GM15510 (cell line): ENCODE results near the gene LRRC8D.

ENCODE experiments used
- POLR2A ChIP-seq: IDR thresholded peaks from 3 replicates; pipeline ENCODE4 v1.6.1; 2011; ENCODE audit warnings: borderline replicate concordance; ENCODE audit not compliant: insufficient read length; ENCODE audit errors: extremely low read depth

The LRRC8D gene

DNA sequence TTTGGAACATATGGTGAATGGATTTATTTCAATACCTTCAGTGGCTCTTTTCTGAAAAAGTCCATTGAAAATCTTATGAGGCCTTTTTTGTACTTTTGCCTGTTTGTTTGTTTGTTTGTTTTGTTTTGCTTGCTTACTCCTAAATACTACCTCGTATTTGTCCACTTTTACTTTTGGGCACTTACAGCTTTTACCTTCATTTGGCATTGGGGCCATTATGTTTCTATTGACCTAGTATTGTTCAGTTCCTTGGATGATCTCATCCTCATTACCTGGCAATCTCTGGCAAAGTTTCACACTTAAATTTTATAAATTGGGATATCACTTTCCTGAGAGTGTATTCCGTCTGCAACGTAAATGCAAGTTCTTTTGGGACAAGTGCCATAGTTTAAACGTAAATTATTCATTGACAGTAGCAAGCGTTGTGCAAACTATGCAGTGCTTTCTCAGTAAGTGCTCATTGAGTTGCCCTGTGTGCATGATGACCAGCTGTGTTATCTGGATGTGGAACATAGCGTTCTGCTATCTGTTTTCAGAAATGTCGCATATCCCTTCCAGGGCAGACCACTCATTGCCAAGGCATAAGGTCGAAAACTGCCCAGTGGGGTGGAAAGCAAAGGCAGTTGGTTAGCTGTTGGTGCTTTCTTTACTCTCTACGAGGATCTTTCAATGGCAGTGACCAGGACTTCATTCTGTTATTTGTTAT is 51.1 kb downstream of the LRRC8D start:
- TF ChIP-seq POLR2A = no peak

DNA sequence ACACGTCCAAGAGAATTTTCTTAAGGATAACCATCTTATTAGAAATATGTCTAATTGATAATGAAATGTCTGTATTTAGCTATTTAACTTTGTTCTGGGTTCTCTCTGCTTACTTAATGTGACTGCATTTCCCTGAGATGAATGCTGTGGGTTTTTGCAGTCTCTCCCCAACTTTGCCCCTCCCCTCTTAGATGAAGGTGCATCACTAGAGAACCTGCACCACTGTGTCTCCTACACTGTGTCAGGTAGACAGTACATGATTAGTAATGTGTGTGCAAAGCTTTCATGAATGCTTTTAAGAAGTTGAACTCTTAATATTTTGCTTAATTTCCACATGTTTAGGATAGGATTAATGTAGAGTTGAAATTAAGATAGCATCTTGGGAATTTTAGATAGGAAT is 51.7 kb downstream of the LRRC8D start:
- TF ChIP-seq POLR2A = no peak

DNA sequence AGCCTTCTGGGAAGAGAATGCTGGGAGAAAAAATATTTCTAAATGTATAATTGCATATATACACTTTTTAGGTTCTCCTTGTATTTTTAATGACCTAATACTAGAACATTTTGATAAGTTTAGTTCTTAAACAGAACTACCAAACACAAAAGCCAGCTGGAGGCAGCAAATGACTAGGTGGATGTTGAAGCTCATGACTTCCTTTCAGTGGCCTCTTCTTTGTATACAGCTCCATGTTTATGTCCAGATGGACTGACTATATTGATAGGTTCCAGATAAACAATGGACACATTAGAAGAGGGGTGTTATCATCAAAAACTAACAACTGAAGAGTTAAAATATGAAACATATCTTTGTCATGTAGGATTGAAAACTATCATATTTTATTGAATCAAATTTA is 52.5 kb downstream of the LRRC8D start:
- TF ChIP-seq POLR2A = no peak

DNA sequence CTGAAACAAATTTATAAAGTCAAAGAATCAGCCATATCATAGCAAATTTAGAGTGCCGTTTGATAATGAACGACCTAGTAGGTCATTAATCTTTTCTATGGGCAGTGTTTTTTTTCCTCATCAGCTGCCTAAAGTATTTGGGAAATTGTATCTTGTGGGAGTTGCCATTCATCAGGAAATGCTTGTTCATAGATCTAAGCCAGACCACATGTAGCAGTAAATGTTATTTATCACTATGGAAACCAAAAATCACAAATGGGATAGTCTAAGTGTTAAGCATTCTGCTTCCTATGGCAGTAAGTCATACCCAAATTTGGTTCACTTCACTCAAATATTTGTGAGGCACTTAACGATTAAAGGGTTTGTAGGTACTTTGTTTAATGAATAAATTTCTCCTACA is 52.9 kb downstream of the LRRC8D start:
- no peak for TF ChIP-seq POLR2A

DNA sequence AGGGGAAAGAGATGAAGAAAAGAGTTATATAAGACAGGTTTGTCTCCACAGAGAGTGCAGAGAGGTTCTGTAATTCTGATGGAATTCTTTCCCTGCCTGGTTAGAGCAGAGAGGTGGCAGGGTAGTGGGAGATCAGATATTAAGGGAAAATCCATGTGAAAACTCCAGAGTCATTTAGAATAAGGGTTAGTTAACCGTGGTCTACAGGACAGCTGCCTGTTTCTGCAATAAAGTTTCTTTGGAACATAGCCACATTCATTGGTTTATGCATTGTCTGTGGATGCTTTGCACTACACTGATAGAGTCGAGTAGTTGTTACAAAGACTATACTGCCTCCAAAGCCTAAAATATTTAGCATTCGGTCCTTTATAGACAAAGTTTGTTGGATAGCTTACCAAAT is 55.6 kb downstream of the LRRC8D start:
- TF ChIP-seq POLR2A = no peak

DNA sequence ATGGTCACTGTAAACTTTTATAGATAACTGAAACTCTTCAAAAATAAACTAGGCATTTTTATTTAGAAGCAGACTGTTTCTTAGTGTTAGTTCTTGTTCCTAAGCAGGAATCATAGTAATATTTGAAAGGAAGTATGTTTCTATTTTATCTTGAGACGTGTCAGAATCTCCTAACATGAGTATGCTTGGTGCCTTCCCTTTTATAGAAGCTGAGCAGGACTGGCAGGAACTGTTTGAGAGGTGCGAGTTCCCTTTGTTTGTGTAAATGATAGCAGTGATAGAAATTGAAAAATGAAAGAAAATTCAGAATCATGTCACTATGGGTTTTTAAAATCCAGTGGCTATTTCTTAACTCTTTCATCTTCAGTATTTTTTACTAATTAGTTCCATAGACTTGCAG is 56.9 kb downstream of the LRRC8D start:
- TF ChIP-seq POLR2A = no peak

DNA sequence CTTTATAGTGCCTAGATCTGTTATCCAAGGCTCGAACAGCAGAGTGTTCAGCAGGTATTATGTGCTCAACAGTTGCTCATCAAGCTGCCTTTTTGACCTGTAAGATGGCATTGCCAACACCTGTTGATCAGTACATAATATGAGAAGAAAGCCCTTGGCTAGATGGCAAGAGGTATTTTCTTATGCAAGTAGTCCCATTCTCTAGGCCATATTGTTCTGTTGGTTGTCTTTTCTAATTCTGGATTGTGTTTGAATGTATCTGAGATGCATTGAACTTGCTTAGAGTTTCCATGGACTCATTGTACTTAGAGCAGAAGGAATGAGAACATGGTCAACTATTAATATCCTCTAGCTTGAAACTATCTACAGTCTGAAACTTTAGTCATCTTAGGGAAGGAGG is 57.4 kb downstream of the LRRC8D start:
- no peak for TF ChIP-seq POLR2A

DNA sequence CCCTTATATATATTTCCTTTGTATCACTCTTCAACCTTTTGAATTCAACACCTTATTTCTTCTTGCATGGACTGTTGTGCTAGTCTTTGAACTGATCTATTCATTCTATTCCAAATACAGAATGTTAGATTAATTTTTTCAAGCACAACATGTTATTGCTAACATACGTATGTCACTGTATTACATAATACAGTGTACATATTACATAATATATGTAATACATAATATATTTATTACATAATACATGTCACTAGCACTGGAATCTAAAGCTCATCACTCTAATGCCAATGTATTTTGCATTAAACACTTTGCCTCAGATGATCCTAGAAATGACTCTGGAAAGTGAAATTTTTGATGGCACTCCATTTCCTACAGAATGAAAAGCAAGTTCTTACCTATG is 59.8 kb downstream of the LRRC8D start:
- no peak for TF ChIP-seq POLR2A

DNA sequence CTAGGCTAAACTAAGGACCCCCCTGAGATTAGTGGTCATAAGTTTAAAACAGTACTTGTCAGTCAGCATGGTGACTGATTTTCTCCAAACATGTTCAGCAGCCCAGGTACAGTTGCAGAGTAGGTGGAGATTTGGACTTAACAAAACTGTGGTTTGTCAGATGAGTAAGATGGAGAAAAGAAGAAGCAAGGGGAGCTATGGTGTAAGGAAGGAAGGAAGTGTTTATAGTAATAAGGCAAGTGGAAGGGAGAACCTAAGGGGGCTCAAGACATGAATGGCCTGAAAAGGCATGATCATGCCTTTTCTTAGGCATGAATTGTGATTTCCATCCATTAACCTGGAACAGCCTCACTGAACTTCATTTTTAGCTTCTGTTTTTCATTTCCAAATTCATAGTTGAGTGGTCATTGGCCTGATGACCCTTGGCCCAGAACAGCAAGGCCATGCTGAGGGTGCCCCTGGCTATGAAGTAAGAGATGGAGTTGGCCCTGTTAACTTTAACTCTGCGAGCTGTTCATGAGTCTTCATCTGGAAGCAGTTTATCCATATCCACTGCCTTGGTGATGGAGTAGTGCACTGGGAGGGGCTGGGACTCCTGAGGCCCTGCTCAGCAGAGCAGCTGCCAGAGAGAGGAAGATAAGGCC is 60.7 kb downstream of the LRRC8D start:
- no peak for TF ChIP-seq POLR2A

DNA sequence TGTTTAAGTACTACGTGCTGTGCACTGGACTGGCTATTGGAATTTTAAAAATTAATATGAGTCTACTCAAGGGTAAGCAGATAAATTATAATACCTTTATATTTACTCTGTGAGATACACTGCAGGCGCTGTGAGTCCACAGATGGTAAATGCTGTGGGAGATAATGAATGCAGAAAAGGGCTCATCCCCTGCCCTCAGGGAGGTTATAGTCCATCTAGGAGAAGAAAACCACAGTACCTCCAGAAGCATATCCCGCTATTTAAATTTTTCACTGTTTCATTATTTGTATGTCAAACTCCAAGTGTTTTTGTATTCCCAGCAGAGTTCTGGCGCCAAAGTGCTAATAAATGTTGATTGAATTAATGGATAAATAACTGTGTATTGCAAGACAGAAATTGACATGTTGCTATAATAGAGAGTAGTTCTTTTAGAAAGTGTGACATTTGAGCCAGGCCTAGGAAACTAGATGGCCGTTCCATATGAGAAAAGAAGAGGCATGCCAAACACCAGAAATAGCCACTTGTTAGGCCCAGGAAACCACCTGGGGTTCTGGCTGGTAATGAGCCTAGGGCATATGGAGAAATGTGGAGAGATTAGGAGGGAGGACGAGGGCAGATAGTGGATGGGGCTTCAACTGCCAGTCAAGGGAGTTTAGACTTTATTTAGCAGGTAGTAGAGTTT is 61.7 kb downstream of the LRRC8D start:
- TF ChIP-seq POLR2A = no peak

DNA sequence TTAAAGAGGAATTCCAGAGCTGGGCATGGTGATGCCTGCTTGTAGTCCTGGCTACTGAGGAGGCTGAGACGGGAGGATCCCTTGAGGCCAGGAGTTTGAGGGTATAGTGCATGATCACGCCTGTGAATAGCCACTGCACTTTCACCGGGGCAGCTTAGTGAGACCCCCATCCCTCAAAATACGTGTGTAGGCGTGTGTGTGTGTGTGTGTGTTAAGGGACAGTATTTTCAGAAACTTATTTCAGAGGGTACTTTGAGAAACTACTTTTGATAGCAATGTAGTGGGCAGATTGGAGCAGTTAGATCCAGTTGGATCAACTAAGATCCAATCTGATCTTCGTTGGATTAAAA is 62.2 kb downstream of the LRRC8D start:
- no peak for TF ChIP-seq POLR2A

DNA sequence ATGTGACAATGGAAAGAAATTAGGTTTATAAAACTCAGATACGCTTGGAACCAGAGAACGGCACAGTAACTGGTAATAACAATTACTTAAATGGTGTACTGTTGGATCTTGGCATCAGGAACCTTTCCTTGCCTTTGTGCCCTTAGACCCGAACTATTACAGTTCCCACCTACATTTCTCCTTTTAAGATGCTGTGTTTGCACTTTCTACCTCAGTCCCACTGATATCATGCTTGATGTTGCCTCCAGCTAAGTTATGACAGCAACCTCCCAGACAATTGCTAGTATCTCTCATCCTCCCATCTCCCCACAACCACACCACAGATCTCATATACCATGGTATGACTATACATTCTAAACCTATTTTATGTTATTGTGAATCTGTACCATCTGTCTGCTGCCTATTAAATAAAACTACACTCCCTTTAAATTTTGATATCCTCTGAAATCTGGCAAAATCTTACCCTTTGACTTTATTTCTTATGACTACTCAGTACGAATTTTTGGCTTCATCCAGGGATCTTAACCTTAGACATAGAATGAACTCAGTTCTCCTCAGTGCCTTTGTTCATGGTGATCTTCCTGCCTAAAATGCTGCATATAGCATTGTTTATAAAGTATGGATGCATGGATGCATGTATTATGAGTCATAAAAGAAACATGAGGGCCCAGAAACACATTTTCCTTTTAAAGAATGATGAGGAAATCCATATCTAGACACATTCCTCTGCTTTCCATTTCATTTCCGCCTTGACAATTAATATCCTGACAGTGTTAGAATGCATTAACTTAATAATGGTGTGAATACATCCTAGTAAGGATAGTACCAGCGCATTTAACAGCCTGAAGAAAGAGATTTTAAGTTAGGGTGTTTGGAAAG is 64.1 kb downstream of the LRRC8D start:
- no peak for TF ChIP-seq POLR2A

DNA sequence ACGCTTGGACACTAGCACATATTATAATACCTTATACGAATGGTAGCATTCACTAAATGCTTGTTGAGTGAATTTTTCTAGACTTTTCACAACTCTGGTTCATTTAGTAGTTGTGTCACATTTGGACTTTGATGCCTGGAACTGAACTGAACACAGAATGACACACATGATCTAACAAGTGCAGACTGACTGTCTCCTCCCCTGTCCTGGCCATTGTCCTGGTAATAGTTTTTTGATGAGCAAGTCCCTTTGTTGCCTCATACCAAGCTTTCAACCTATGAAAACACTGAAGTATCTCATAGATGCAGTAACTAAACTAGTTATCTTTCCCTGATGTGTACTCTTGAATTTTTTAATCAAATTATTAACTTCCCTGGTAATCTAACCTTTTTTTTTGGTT is 66.4 kb downstream of the LRRC8D start:
- no peak for TF ChIP-seq POLR2A

DNA sequence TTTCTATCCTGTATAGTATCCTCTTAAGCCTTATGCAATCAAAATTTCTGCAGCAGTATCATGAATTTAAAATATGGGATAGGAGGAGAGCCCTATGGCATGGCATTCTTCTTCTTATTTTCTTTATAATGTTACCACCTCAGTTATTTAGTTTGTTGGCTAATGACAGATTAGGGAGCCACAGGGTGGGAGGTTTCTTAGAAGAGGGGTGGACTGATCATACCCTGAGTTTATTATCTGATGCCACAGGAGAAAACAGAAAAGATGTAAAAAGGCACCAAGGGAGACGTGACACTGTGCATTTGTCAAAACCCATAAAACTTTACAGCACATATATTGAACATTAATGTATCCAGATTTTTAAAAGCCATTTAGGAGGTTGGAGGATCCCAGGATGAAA is 66.9 kb downstream of the LRRC8D start:
- TF ChIP-seq POLR2A = no peak
